Measurements from ENCODE around the gene FBH1.
"Not testable (repeated sequence)": the region's sequence is repeated elsewhere in the genome, so short reads cannot be mapped to it uniquely, and the experiment has no call there.

FBH1 gene

GRCh38 chr10:5961405-5962100 lies 71.5 kb downstream of the FBH1 start:
- DNase-seq: no peak

GRCh38 chr10:5962358-5962940 lies 72.4 kb downstream of the FBH1 start:
- DNase-seq: not testable (repeated sequence)

GRCh38 chr10:5963071-5963470 lies 73.0 kb downstream of the FBH1 start:
- DNase-seq: no peak

GRCh38 chr10:5963591-5963990 lies 73.5 kb downstream of the FBH1 start:
- no peak for DNase-seq

- DNase-seq: no peak
Measured at GRCh38 chr10:5964736-5965135, 74.7 kb downstream of the FBH1 start.

GRCh38 chr10:5965266-5965665 lies 75.2 kb downstream of the FBH1 start:
- DNase-seq: no peak

GRCh38 chr10:5968037-5968680 lies 78.1 kb downstream of the FBH1 start:
- no peak for DNase-seq

GRCh38 chr10:5968681-5969453 lies 78.8 kb downstream of the FBH1 start:
- no peak for DNase-seq

- DNase-seq: no peak
Measured at GRCh38 chr10:5970066-5970465, 80.0 kb downstream of the FBH1 start.

- no peak for DNase-seq
Measured at GRCh38 chr10:5970527-5970926, 80.5 kb downstream of the FBH1 start.

- DNase-seq: peak in 1 of 2 donors; percentile 10
Measured at GRCh38 chr10:5971315-5971832, 81.3 kb downstream of the FBH1 start.

- DNase-seq: no peak
Measured at GRCh38 chr10:5971886-5972285, 81.8 kb downstream of the FBH1 start.

GRCh38 chr10:5973069-5973468 lies 83.0 kb downstream of the FBH1 start:
- no peak for DNase-seq

GRCh38 chr10:5975641-5976473 lies 85.8 kb downstream of the FBH1 start:
- peak; percentile 44 to 45 for DNase-seq

GRCh38 chr10:5976512-5977470 lies 86.7 kb downstream of the FBH1 start:
- DNase-seq: peak; percentile 29 to 34

GRCh38 chr10:5977471-5978229 lies 87.6 kb downstream of the FBH1 start, which contains the start of gene IL15RA:
Gene IL15RA, minus strand, starts transcription at chr10:5977543. Its CDS starts 51 bp downstream, at chr10:5977492.
- DNase-seq: peak; percentile 76 to 79

- DNase-seq: no peak
Measured at GRCh38 chr10:5978230-5978489, 88.1 kb downstream of the FBH1 start.

GRCh38 chr10:5981529-5981928 lies 91.5 kb downstream of the FBH1 start:
- DNase-seq: no peak

GRCh38 chr10:5983774-5984173 lies 93.7 kb downstream of the FBH1 start:
- no peak for DNase-seq

GRCh38 chr10:5985029-5985428 lies 95.0 kb downstream of the FBH1 start:
- no peak for DNase-seq
